Activated CD4-positive, alpha-beta memory T cell treated with anti-CD3 and anti-CD28 coated beads for 36 hours (primary cell): Measurements from ENCODE around the gene IL13. TPM values are rescaled to one million over a fixed set of nuclear protein-coding genes. Genes with fewer than 3 reads are reported as not detected.

ENCODE experiments used
- CTCF ChIA-PET: fragments of 350-600 bp; sonication (Branson Sonifier 250); formaldehyde crosslinking; loops from one replicate; lab custom pipeline; 2021; ENCODE audit warnings: antibody characterized with exemption, inconsistent platforms; lab: Charles Lee
- POLR2A ChIA-PET: fragments of 350-600 bp; sonication (Branson Sonifier 250); formaldehyde crosslinking; loops from one replicate; lab custom pipeline; 2021; ENCODE audit warnings: antibody characterized with exemption; lab: Charles Lee
- DNase-seq: peaks from one replicate; pipeline ENCODE4 v3.0.0-alpha.2; 2020
- H3K27ac Mint-ChIP-seq: one replicate; pipeline ENCODE4 v1.8.0; 2021; ENCODE audit warnings: mixed read lengths
- H3K27me3 Mint-ChIP-seq: one replicate; pipeline ENCODE4 v1.8.0; 2021; ENCODE audit warnings: mixed read lengths
- H3K36me3 Mint-ChIP-seq: one replicate; pipeline ENCODE4 v1.8.0; 2021; ENCODE audit warnings: mixed read lengths
- H3K4me1 Mint-ChIP-seq: one replicate; pipeline ENCODE4 v1.8.0; 2021; ENCODE audit warnings: low read depth, mixed read lengths
- H3K4me3 Mint-ChIP-seq: one replicate; pipeline ENCODE4 v1.8.0; 2021; ENCODE audit warnings: mild to moderate bottlenecking, mixed read lengths
- H3K9me3 Mint-ChIP-seq: one replicate; pipeline ENCODE4 v1.8.0; 2021; ENCODE audit warnings: mixed read lengths
- intact Hi-C: fragments of 100-400 bp; cut with micrococcal nuclease; formaldehyde crosslinking; loops from one replicate; pipeline ENCODE4 v1.15.1; 2023
- total RNA-seq, 2 experiments: library from RNA; stranded (reverse); gene quantifications; one replicate each; pipeline ENCODE4 v1.2.3, GENCODE V29; 2021

Gene IL13
- total RNA-seq, 2 experiments from 2014 or later: 13.0 to 14.9 TPM

DNA sequence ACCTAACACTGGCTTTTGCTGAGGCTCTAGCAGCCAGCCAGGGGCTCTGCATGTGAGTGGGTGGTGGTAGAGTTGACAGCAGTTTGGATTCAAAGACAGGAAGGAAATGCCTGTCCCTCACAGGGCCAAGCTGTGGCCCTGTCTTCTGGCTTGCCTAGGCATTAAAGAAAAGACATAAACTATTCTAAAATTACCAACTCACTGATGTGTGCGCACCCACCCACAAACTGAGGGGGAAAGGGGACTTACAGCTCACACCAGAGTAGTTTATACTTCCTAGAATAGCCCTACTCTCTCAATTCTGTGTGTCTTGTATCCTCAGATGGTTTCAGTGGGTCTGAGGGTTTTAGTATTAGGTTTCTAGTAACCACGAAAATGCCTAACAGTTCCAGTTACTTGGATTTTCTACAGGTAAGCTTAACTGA is 18.3 kb upstream of the IL13 start:
- intact Hi-C loops: loop anchor here (2.0 to 5.0 kb wide), 5 partner anchors 49 to 537 kb away; partner anchors contain the start of gene RAD50
- no peaks in the 10 kb centered on the region for H3K9me3 Mint-ChIP-seq
- DNase-seq: peak; percentile 52
- H3K4me3 Mint-ChIP-seq: no peak overlapping the region
- H3K27me3 Mint-ChIP-seq: no peaks in the 10 kb centered on the region
- peaks cover 56% of the 10 kb centered on the region for H3K36me3 Mint-ChIP-seq
- ChIA-PET CTCF (interaction anchor here (1.1 to 1.6 kb wide), 3 partner anchors 18 to 182 kb away, joined by 3 to 6 read pairs (median 6); partner anchors contain the start of gene IL13), POLR2A (interaction anchor here (0.6 to 3.8 kb wide), 4 partner anchors 18 to 270 kb away, joined by 3 to 17 read pairs (median 9); partner anchors contain the start of genes IL13, IL4 and SLC22A5)
- peaks cover 76% of the 10 kb centered on the region for H3K4me1 Mint-ChIP-seq
- H3K27ac Mint-ChIP-seq: peak overlapping the region; percentile 18

DNA sequence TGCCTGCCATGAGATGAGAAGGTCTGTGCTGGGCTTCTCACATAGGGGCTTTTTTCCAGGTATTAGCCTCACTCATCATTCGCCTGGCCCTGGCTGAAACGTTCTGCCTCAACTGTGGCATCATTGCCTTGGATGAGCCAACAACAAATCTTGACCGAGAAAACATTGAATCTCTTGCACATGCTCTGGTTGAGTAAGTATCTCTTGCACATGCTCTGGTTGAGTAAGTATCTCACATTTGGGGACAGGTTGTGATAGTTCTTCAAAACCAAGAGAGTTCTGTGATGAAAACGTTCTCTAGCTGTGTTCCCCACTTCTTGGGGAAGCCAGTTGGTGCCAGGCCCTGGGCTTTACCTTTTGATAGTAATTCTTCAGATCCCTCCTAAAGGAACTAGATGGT is 17.4 kb upstream of the IL13 start:
- Mint-ChIP-seq H3K9me3 (no peaks in the 10 kb centered on the region), H3K4me3 (no peak overlapping the region), H3K27me3 (no peaks in the 10 kb centered on the region), H3K27ac (no peak overlapping the region), H3K4me1 (peaks cover 67% of the 10 kb centered on the region), H3K36me3 (peaks cover 60% of the 10 kb centered on the region)
- intact Hi-C loops: loop anchor here (1.0 to 5.0 kb wide), 9 partner anchors 17 to 538 kb away; no protein-coding TSS in a partner anchor
- ChIA-PET CTCF (interaction anchor here (1.1 to 1.7 kb wide), 5 partner anchors 17 to 254 kb away, joined by 4 to 11 read pairs (median 6); partner anchors contain the start of gene IL13), POLR2A (interaction anchor here (0.9 to 3.8 kb wide), 10 partner anchors 17 to 111 kb away, joined by 3 to 17 read pairs (median 6); partner anchors contain the start of genes CCNI2, IL13, IL4 and KIF3A)
- peak; percentile 29 for DNase-seq

DNA sequence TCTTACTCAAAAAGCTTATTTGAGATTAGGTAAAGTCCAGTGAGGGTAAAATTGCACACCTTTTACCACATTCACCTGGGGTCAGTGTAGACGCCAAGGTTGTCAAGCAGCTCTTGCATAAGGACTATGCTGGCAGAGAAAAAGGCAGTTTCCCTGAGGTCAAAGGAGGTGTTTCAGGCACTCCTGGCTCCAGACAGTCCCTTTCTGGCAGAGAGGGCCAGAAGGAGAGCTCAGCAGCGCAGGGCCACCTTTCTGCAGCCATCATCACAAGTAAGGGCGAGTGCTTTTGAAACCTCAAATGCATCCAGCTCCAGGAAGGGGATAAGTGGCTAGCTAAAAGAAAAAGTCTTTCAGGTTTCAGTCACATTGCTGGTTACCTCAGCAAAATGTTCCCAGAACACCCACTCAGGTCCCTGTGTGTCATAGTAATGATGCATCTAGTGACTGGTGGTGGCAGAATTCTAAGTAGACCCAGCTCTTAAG is 16.7 kb upstream of the IL13 start:
- intact Hi-C loops: loop anchor here (1.0 to 5.0 kb wide), 9 partner anchors 18 to 539 kb away; no protein-coding TSS in a partner anchor
- ChIA-PET POLR2A (interaction anchor here (0.8 to 3.8 kb wide), 12 partner anchors 16 to 153 kb away, joined by 3 to 17 read pairs (median 4); partner anchors contain the start of genes CCNI2, IL13, IL4 and KIF3A), CTCF (interaction anchor here (0.8 to 1.7 kb wide), 9 partner anchors 17 to 255 kb away, joined by 3 to 11 read pairs (median 5); partner anchors contain the start of gene IL13)
- Mint-ChIP-seq H3K4me3 (no peak overlapping the region), H3K4me1 (peaks cover 60% of the 10 kb centered on the region), H3K36me3 (peaks cover 58% of the 10 kb centered on the region), H3K27me3 (no peaks in the 10 kb centered on the region), H3K27ac (no peak overlapping the region), H3K9me3 (no peaks in the 10 kb centered on the region)
- peak; percentile 78 for DNase-seq

DNA sequence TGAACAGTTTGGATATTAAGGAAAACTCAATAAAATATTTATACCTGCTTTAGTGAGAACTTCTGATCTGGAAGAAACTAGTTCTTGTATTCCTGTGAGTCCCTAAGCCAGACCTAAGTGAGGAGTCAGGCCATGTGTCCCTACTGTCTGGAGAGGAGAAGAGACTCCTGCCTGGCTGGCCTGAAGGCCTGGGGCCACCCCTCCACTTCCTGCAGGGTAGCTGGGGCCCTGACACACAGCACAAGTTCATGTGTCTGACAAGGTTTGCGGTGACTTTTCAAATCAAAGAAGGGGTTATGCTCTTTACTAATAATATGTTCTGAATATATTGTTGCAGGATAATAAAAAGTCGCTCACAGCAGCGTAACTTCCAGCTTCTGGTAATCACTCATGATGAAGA is 16.1 kb upstream of the IL13 start:
- no peak overlapping the region for H3K4me3 Mint-ChIP-seq
- H3K4me1 Mint-ChIP-seq: peaks cover 56% of the 10 kb centered on the region
- ChIA-PET POLR2A (interaction anchor here (0.8 to 3.8 kb wide), 10 partner anchors 16 to 153 kb away, joined by 3 to 17 read pairs (median 6); partner anchors contain the start of genes IL13, IL4, KIF3A and RAD50), CTCF (interaction anchor here (0.8 to 1.7 kb wide), 9 partner anchors 16 to 255 kb away, joined by 3 to 11 read pairs (median 5); partner anchors contain the start of gene IL13)
- peak overlapping the region; percentile 58 for H3K27ac Mint-ChIP-seq
- no peaks in the 10 kb centered on the region for H3K9me3 Mint-ChIP-seq
- intact Hi-C loops: loop anchor here (1.0 to 5.0 kb wide), 9 partner anchors 19 to 540 kb away; no protein-coding TSS in a partner anchor
- DNase-seq: peak; percentile 57
- H3K27me3 Mint-ChIP-seq: no peaks in the 10 kb centered on the region
- H3K36me3 Mint-ChIP-seq: peaks cover 62% of the 10 kb centered on the region

DNA sequence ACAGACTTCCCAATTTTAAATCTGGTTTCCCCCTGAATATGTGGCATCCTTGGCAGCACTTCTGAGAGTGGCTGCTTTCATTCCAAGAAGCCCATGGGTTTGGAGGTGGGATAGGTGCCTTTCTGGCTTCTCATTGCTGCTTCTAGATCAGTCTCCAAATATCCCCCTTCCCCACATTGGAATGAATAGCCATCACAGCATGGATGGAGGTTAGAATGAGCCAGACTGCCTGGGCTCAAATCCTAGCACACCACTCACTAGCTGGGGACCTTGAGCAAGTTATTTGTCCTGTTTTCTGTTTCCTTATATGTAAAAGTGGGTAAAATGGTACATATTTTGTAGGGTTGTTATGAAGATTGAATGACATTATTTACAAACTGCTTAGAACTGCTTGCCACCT is 13.8 kb upstream of the IL13 start:
- CTCF ChIA-PET: interaction anchor here (1.0 to 1.7 kb wide), 3 partner anchors 30 to 176 kb away, joined by 3 to 5 read pairs (median 3); no protein-coding TSS in a partner anchor
- H3K4me3 Mint-ChIP-seq: no peak overlapping the region
- no peaks in the 10 kb centered on the region for H3K27me3 Mint-ChIP-seq
- peaks cover 42% of the 10 kb centered on the region for H3K4me1 Mint-ChIP-seq
- no peak for DNase-seq
- peaks cover 49% of the 10 kb centered on the region for H3K36me3 Mint-ChIP-seq
- peaks cover 18% of the 10 kb centered on the region for H3K9me3 Mint-ChIP-seq
- H3K27ac Mint-ChIP-seq: no peak overlapping the region
- POLR2A ChIA-PET: no interaction called here
- intact Hi-C loops: loop anchor here (5.0 kb wide), 1 partner anchor 542 kb away; no protein-coding TSS in a partner anchor

DNA sequence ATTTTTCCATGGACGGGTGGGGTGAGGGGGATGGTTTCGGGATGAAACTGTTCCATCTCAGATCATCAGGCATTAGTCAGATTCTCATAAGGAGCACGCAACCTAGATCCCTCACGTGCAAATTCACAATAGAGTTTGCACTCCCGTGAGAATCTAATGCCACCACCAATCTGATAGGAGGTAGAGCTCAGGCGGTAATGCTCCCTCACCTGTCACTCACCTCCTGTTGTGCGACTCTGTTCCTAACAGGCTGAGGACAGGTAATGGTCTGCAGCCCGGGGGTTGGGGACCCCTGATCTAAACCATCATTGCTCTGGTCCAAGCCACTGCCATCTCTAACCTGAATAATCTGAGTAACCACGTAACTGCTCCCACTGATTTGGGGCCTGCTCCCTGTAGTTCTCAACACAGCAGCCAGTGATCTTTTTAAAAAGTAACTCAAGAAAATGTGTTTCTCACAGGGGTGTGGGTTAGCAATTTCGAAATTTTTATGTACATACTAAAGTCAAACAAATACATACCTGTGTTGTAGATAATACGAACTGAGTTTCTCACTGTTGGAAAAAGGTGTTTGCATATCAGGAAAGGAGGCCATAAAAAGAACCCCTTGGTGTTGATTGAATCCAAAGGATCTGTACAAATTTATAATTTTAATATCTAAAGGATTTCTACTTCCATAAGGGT is 11.2 kb upstream of the IL13 start:
- Mint-ChIP-seq H3K9me3 (peaks cover 18% of the 10 kb centered on the region), H3K36me3 (peaks cover 37% of the 10 kb centered on the region), H3K27ac (no peak overlapping the region), H3K27me3 (peaks cover 2% of the 10 kb centered on the region), H3K4me1 (peaks cover 17% of the 10 kb centered on the region), H3K4me3 (no peak overlapping the region)
- ChIA-PET CTCF (interaction anchor here (1.0 to 1.6 kb wide), 2 partner anchors 120 to 140 kb away, joined by 3 to 5 read pairs; no protein-coding TSS in a partner anchor), POLR2A (interaction anchor here (0.7 kb wide), 1 partner anchor 11 kb away, joined by 3 read pairs; the partner anchor contains the start of gene IL13)
- no peak for DNase-seq
- intact Hi-C loops: no loop called here

DNA sequence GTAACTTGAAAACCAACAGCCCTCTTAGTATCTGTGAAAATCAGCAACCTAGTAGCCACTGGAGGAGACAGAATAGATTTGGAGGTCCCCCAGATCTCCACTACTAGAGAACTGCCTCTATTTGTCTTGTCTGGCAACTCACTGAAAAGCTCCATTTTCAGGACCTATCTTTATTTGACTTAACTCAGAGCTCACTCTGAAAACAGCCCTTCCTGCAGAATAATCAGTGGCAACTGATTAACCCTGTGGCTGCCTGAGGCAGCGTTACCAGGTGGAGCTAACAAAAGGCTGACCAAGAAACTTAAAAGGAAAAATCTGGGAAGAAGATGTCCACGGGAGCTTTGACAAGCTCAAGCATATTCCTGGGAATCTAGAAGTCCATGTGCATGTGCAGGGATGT is 10.5 kb upstream of the IL13 start:
- ChIA-PET POLR2A (interaction anchor here (0.7 kb wide), 1 partner anchor 10 kb away, joined by 3 read pairs; the partner anchor contains the start of gene IL13), CTCF (interaction anchor here (1.0 to 1.6 kb wide), 2 partner anchors 121 to 141 kb away, joined by 3 to 5 read pairs; no protein-coding TSS in a partner anchor)
- intact Hi-C loops: no loop called here
- Mint-ChIP-seq H3K27me3 (peaks cover 6% of the 10 kb centered on the region), H3K4me1 (peaks cover 9% of the 10 kb centered on the region), H3K36me3 (peaks cover 30% of the 10 kb centered on the region), H3K4me3 (no peak overlapping the region), H3K27ac (no peak overlapping the region), H3K9me3 (peaks cover 18% of the 10 kb centered on the region)
- DNase-seq: no peak

DNA sequence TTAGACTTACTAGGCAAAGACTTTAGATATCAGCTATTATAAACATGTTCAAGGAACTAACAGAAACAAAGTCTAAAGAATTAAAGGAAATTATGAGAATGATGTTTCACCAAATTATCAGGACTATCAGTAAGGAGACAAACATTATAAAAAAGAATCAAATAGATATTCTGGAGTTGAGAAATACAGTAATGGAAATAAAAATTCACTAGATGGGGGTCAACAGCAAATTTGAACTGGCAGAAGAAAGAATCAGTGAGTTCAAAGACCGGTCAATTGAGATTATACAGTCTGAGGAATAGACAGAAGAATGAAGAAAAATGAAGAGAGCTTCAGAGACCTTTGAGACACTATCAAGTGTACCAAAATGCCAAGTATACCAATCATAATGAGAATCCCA is 9.6 kb upstream of the IL13 start:
- Mint-ChIP-seq H3K4me3 (no peak overlapping the region), H3K27ac (no peak overlapping the region), H3K4me1 (peaks cover under 1% of the 10 kb centered on the region), H3K9me3 (peaks cover 18% of the 10 kb centered on the region), H3K36me3 (peaks cover 22% of the 10 kb centered on the region), H3K27me3 (peaks cover 7% of the 10 kb centered on the region)
- intact Hi-C loops: no loop called here
- ChIA-PET POLR2A (no interaction called here), CTCF (interaction anchor here (1.6 kb wide), 1 partner anchor 122 kb away, joined by 5 read pairs; no protein-coding TSS in a partner anchor)
- DNase-seq: no peak

DNA sequence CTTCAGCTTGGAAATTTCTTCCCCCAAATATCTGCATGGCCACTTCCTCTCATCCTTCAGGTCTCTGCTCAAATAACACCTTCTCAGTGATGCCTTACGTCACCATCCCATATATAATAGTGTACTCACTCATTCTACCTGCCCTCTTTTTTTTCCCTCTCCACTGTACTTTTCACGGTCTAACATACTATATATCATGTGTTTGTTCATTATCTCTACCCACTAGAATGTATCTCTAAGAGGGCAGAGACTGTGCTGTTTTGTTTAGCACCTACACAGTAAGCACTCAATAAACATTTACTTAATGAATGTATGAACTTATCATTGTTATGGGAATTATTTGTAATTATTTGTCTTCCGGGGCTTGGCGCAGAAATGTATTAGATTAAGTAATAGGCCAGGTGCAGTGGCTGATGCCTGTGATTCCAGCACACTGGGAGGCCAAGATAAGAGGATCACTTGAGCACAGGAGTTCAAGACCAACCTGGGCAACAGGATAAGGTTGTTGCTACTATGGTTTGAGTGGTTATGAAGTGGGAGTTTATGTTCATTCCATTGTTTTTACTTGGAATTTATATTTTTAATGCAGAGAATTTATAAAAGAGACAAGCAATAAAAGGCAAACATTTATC is 6.0 kb upstream of the IL13 start:
- peaks cover 26% of the 10 kb centered on the region for H3K27me3 Mint-ChIP-seq
- peaks cover 5% of the 10 kb centered on the region for H3K36me3 Mint-ChIP-seq
- no peak for DNase-seq
- ChIA-PET POLR2A (no interaction called here), CTCF (no interaction called here)
- intact Hi-C loops: no loop called here
- H3K4me3 Mint-ChIP-seq: no peak overlapping the region
- H3K27ac Mint-ChIP-seq: no peak overlapping the region
- H3K9me3 Mint-ChIP-seq: peaks cover 18% of the 10 kb centered on the region
- H3K4me1 Mint-ChIP-seq: peaks cover 6% of the 10 kb centered on the region

DNA sequence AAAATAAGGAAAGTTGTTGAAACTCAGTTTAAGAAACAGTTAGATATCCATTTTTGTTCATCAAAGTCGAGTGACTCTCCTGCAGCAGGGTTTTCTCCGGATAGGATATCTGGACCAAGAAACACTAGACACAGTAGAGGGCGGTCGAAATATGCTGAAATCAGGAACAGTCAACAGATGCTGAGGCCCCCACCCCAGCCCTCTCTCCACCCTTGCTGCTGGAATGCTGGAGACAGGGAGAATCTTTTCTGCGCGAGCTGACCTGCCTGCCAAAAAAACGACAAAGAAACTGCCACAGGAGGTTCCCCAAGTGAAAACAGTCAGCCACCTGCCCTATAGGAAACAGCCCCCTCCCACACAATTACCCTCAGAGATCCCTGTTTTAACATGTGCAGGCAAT is 4.3 kb upstream of the IL13 start:
- ChIA-PET POLR2A (no interaction called here), CTCF (interaction anchor here (0.7 kb wide), 1 partner anchor 8 kb away, joined by 3 read pairs; no protein-coding TSS in a partner anchor)
- intact Hi-C loops: no loop called here
- H3K27me3 Mint-ChIP-seq: peaks cover 35% of the 10 kb centered on the region
- H3K4me3 Mint-ChIP-seq: no peak overlapping the region
- no peaks in the 10 kb centered on the region for H3K36me3 Mint-ChIP-seq
- peaks cover 18% of the 10 kb centered on the region for H3K4me1 Mint-ChIP-seq
- no peak overlapping the region for H3K27ac Mint-ChIP-seq
- no peak for DNase-seq
- H3K9me3 Mint-ChIP-seq: peaks cover 2% of the 10 kb centered on the region
